GM23338 (cell line): ENCODE results near the gene CFAP57.
A peak's percentile ranks its signal among the peaks of the same experiment; 100 is the strongest.

ENCODE experiments used
- CREB1 ChIP-seq: fragments of 250-450 bp; sonication (Bioruptor Pico); IDR thresholded peaks from 2 replicates; pipeline ENCODE4 v1.5.0; 2020; ENCODE audit warnings: low read depth, mild to moderate bottlenecking, moderate library complexity
- EZH2 ChIP-seq: fragments of 200-600 bp; sonication (generic); IDR thresholded peaks from one replicate; pipeline ENCODE4 v1.8.0; 2017; ENCODE audit warnings: antibody characterized with exemption, mild to moderate bottlenecking, low read depth; ENCODE audit not compliant: unreplicated experiment
- EZH2phosphoT487 ChIP-seq: fragments of 200-600 bp; sonication (generic); IDR thresholded peaks from one replicate; pipeline ENCODE4 v1.8.1; 2018; ENCODE audit warnings: antibody characterized with exemption; ENCODE audit not compliant: unreplicated experiment
- JUNB ChIP-seq: IDR thresholded peaks from one replicate; pipeline ENCODE4 v1.6.1; 2016; ENCODE audit warnings: antibody characterized with exemption; ENCODE audit not compliant: unreplicated experiment
- NANOG ChIP-seq: IDR thresholded peaks from 2 replicates; pipeline ENCODE4 v1.6.1; 2016; ENCODE audit warnings: antibody characterized with exemption, borderline replicate concordance
- POLR2AphosphoS5 ChIP-seq: IDR thresholded peaks from 2 replicates; pipeline ENCODE4 v1.6.1; 2016; ENCODE audit warnings: antibody characterized with exemption, low read depth
- STAT1 ChIP-seq: IDR thresholded peaks from one replicate; pipeline ENCODE4 v1.6.1; 2016; ENCODE audit warnings: antibody characterized with exemption; ENCODE audit not compliant: unreplicated experiment
- ZNF114 ChIP-seq: fragments of 250-450 bp; sonication (Bioruptor Pico); IDR thresholded peaks from 2 replicates; pipeline ENCODE4 v1.5.0; 2020; ENCODE audit warnings: mild to moderate bottlenecking, moderate library complexity
- ZNF331 ChIP-seq: fragments of 250-450 bp; sonication (Bioruptor Pico); IDR thresholded peaks from 2 replicates; pipeline ENCODE4 v1.5.0; 2020; ENCODE audit warnings: low read depth, mild to moderate bottlenecking, moderate library complexity
- TF ChIP-seq, protein P1 (sequence below), 2 experiments: fragments of 200-600 bp in 1 of 2; sonication (generic) in 1 of 2; conservative IDR thresholded peaks; 2 replicates each; pipeline versions ENCODE4 v1.5.1 to v1.6.1; 2016 to 2017; ENCODE audit warnings: antibody characterized with exemption in 2 of 2, low read depth in 2 of 2, mild to moderate bottlenecking in 2 of 2, moderate library complexity in 1 of 2
- TF ChIP-seq, protein P2 (sequence below): IDR thresholded peaks from 2 replicates; pipeline ENCODE4 v1.6.1; 2016; ENCODE audit warnings: antibody characterized with exemption
- TF ChIP-seq, protein P3 (sequence below): fragments of 250-450 bp; sonication (Bioruptor Pico); IDR thresholded peaks from 2 replicates; pipeline ENCODE4 v1.5.0; 2020; ENCODE audit warnings: mild to moderate bottlenecking, moderate library complexity
- TF ChIP-seq, protein P4 (sequence below): IDR thresholded peaks from one replicate; pipeline ENCODE4 v1.6.1; 2018; ENCODE audit warnings: antibody characterized with exemption; ENCODE audit not compliant: unreplicated experiment

DNA sequence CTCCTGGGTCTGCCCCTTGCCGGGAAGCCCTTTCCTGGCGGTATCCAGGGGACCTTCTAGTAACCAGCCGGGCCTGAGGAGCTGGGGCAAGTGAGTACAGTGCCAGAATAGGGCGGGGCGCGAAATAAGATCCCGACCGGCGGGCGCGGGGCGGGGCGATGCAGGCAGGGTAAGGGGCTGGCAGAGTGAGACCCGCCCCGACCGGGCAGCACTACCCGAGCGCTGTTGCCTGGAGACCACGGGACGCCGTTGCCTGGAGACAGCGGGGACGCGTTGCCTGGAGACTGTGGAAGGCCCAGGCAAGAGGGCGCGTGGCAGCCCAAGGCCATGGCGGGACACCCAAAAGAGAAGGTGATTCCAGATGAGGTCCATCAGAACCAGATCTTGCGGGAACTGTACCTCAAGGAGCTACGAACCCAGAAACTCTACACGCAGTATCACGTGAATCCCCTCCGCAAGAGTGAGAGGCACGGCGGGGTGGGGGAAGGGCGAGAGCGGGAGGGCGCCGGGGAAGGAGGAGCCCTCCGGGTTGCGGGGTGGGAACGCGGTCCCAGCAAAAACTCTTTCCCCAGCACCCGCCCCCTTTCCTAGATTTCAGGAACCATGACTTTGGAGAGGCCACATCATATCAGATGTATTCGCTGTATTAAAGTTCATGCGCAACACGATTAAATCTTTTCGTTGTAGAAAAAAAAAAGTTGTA lies 24.4 kb upstream of the CFAP57 start:
- TF ChIP-seq, protein P1, sequence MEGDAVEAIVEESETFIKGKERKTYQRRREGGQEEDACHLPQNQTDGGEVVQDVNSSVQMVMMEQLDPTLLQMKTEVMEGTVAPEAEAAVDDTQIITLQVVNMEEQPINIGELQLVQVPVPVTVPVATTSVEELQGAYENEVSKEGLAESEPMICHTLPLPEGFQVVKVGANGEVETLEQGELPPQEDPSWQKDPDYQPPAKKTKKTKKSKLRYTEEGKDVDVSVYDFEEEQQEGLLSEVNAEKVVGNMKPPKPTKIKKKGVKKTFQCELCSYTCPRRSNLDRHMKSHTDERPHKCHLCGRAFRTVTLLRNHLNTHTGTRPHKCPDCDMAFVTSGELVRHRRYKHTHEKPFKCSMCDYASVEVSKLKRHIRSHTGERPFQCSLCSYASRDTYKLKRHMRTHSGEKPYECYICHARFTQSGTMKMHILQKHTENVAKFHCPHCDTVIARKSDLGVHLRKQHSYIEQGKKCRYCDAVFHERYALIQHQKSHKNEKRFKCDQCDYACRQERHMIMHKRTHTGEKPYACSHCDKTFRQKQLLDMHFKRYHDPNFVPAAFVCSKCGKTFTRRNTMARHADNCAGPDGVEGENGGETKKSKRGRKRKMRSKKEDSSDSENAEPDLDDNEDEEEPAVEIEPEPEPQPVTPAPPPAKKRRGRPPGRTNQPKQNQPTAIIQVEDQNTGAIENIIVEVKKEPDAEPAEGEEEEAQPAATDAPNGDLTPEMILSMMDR (conservative IDR thresholded peaks at IDR 0.05; ENCODE audit: low read depth in 2 of 2): no peak
- TF ChIP-seq CREB1 (CRISPR knock-in tag): no peak
- TF ChIP-seq EZH2: no peak
- TF ChIP-seq POLR2AphosphoS5: peak; percentile 50
- TF ChIP-seq, protein P2, sequence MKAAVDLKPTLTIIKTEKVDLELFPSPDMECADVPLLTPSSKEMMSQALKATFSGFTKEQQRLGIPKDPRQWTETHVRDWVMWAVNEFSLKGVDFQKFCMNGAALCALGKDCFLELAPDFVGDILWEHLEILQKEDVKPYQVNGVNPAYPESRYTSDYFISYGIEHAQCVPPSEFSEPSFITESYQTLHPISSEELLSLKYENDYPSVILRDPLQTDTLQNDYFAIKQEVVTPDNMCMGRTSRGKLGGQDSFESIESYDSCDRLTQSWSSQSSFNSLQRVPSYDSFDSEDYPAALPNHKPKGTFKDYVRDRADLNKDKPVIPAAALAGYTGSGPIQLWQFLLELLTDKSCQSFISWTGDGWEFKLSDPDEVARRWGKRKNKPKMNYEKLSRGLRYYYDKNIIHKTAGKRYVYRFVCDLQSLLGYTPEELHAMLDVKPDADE: peak; percentile 38; the same call in 1 of the 2 replicates
- TF ChIP-seq, protein P3, sequence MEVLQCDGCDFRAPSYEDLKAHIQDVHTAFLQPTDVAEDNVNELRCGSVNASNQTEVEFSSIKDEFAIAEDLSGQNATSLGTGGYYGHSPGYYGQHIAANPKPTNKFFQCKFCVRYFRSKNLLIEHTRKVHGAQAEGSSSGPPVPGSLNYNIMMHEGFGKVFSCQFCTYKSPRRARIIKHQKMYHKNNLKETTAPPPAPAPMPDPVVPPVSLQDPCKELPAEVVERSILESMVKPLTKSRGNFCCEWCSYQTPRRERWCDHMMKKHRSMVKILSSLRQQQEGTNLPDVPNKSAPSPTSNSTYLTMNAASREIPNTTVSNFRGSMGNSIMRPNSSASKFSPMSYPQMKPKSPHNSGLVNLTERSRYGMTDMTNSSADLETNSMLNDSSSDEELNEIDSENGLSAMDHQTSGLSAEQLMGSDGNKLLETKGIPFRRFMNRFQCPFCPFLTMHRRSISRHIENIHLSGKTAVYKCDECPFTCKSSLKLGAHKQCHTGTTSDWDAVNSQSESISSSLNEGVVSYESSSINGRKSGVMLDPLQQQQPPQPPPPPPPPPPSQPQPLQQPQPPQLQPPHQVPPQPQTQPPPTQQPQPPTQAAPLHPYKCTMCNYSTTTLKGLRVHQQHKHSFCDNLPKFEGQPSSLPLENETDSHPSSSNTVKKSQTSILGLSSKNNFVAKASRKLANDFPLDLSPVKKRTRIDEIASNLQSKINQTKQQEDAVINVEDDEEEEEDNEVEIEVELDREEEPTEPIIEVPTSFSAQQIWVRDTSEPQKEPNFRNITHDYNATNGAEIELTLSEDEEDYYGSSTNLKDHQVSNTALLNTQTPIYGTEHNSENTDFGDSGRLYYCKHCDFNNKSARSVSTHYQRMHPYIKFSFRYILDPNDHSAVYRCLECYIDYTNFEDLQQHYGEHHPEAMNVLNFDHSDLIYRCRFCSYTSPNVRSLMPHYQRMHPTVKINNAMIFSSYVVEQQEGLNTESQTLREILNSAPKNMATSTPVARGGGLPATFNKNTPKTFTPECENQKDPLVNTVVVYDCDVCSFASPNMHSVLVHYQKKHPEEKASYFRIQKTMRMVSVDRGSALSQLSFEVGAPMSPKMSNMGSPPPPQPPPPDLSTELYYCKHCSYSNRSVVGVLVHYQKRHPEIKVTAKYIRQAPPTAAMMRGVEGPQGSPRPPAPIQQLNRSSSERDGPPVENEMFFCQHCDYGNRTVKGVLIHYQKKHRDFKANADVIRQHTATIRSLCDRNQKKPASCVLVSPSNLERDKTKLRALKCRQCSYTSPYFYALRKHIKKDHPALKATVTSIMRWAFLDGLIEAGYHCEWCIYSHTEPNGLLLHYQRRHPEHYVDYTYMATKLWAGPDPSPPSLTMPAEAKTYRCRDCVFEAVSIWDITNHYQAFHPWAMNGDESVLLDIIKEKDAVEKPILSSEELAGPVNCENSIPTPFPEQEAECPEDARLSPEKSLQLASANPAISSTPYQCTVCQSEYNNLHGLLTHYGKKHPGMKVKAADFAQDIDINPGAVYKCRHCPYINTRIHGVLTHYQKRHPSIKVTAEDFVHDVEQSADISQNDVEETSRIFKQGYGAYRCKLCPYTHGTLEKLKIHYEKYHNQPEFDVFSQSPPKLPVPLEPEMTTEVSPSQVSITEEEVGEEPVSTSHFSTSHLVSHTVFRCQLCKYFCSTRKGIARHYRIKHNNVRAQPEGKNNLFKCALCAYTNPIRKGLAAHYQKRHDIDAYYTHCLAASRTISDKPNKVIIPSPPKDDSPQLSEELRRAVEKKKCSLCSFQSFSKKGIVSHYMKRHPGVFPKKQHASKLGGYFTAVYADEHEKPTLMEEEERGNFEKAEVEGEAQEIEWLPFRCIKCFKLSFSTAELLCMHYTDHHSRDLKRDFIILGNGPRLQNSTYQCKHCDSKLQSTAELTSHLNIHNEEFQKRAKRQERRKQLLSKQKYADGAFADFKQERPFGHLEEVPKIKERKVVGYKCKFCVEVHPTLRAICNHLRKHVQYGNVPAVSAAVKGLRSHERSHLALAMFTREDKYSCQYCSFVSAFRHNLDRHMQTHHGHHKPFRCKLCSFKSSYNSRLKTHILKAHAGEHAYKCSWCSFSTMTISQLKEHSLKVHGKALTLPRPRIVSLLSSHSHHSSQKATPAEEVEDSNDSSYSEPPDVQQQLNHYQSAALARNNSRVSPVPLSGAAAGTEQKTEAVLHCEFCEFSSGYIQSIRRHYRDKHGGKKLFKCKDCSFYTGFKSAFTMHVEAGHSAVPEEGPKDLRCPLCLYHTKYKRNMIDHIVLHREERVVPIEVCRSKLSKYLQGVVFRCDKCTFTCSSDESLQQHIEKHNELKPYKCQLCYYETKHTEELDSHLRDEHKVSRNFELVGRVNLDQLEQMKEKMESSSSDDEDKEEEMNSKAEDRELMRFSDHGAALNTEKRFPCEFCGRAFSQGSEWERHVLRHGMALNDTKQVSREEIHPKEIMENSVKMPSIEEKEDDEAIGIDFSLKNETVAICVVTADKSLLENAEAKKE (CRISPR knock-in tag): no peak
- TF ChIP-seq, protein P4, sequence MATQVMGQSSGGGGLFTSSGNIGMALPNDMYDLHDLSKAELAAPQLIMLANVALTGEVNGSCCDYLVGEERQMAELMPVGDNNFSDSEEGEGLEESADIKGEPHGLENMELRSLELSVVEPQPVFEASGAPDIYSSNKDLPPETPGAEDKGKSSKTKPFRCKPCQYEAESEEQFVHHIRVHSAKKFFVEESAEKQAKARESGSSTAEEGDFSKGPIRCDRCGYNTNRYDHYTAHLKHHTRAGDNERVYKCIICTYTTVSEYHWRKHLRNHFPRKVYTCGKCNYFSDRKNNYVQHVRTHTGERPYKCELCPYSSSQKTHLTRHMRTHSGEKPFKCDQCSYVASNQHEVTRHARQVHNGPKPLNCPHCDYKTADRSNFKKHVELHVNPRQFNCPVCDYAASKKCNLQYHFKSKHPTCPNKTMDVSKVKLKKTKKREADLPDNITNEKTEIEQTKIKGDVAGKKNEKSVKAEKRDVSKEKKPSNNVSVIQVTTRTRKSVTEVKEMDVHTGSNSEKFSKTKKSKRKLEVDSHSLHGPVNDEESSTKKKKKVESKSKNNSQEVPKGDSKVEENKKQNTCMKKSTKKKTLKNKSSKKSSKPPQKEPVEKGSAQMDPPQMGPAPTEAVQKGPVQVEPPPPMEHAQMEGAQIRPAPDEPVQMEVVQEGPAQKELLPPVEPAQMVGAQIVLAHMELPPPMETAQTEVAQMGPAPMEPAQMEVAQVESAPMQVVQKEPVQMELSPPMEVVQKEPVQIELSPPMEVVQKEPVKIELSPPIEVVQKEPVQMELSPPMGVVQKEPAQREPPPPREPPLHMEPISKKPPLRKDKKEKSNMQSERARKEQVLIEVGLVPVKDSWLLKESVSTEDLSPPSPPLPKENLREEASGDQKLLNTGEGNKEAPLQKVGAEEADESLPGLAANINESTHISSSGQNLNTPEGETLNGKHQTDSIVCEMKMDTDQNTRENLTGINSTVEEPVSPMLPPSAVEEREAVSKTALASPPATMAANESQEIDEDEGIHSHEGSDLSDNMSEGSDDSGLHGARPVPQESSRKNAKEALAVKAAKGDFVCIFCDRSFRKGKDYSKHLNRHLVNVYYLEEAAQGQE: no peak
- TF ChIP-seq JUNB: no peak
- no peak for TF ChIP-seq EZH2phosphoT487
- no peak for TF ChIP-seq ZNF331 (CRISPR knock-in tag)
- no peak for TF ChIP-seq NANOG
- TF ChIP-seq ZNF114 (CRISPR knock-in tag): no peak
- TF ChIP-seq STAT1: no peak
